GM18909 (cell line): ENCODE results near the gene SEMA4A.
A peak's percentile ranks its signal among the peaks of the same experiment; 100 is the strongest.
"Not testable (repeated sequence)": the region's sequence is repeated elsewhere in the genome, so short reads cannot be mapped to it uniquely, and the experiment has no call there.

Experiments
- ATAC-seq: cut with Tn5 transposase; IDR thresholded peaks from one replicate; pipeline ENCODE4 v1.9.1; 2021; ENCODE audit warnings: mild to moderate bottlenecking; ENCODE audit not compliant: unreplicated experiment, poor library complexity

SEMA4A gene

DNA sequence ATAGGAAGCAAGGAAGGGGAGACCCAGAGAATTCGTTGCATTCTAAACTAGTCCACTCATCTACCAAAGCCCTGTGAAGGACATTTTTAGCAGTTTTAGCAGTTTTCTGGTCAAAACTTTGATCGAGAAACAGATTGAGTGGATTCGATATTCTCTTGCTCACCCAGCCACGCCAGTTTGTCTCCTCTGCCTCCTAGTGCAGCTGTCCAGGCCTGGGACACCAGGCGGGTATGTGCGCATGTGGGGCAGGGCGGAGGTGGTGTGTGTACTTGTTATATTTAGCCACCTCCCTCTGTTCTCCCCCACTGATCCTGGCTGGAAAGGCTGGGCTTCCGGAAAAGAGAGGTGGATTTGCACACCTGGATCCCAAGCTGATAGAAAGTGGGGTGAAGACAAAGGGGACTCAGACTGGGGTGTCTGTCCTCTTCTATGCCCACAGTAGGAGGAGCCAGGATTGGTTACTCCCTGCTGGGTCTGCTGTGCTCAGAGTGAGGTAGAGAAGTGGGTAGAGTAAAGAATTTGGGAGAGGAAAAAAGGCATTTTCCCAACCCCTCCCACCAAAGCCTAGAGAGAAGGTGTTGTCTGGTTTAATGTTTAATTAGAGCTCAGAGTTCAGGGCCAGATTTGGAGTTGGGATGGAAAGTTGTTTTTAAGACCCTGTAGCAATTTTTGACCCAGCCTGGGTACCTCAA lies 35.1 kb upstream of the SEMA4A start:
- ATAC-seq: no peak

DNA sequence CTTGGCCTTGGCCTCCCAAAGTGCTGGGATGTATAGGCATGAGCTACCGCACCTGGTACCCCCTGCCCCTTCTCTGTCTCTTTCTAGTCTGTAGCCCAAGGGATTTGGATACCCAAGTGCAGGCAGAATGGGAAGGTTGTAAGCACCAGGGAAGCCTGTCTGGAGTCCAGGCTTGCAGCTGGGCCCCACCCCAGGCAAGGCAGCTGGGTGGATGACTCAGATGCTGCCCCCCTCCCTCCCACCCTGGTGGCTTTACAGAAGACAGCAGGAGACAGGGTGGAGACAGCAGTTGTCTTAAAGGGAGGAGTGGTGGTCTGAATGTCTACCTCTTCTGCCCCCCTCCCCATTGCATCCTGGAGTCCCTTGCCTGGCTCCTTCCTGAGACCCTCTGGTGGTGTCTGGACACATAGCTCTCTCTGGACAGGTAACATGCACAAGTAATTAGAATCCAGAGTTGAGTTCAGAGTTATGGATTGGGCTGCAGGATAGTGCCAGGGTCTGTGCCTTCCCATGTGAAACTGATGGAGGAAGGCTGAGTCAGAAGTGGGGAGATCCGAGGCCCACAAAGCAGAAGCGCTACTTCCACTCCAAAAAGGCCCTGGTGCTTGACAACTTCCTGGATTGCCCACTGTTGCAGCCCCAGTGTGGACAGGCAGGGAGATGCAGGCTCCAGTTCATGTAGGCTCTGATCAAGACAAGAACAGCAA lies 33.7 kb upstream of the SEMA4A start:
- no peak for ATAC-seq

DNA sequence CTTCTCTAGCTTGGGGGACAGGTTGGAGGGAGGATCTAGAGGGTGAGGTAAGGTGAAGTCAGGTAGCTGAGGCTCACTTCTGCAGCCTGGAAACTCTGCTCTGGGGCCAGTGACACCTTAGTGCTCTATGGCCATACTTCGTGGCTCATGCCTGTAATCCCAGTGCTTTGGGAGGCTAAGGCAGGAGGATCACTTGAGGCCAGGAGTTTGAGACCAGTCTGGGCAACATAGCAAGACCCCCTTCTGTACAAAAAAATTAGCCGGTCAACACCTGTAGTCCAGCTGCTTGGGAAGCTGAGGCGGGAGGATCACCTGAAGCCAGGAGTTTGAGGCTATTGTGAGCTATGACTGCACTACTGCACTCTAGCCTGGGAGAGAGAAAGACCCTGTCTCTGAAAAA lies 33.1 kb upstream of the SEMA4A start:
- no peak for ATAC-seq

DNA sequence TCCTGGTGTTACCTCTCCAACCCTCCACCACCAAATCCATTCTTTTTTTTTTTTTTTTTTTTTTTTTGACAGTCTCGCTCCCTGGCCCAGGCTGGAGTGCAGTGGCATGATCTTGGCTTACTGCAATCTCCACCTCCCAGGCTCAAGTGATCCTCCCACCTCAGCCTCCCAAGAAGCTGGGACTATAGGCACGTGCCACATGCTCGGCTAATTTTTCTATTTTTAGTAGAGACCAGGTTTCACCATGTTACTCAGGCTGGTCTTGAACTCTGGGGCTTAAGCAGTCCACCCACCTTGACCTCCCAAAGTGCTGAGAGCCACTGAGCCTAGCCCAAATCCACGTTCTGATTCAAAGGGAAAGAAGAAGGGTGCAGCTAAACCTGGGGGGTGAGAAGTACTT lies 32.4 kb upstream of the SEMA4A start:
- not testable (repeated sequence) for ATAC-seq

DNA sequence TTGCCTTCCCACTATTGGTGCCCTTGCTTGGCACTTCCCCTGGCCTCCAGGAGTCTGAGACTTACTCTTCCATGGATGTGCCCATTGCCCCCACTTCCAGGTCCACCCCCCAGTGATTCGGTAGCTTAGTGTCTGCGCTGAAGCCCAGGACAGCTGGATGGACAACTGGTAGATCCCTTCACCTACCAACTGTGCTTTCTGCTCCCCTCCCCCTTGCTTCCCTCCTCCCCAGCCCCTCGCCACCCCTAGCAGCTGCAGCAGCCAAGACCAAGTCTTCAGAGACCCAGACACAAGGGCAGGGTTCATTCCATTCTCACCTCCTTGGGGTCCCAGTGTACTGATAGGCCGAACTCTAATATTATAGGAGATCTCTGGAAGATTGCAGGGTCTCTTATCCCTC lies 31.9 kb upstream of the SEMA4A start:
- no peak for ATAC-seq

DNA sequence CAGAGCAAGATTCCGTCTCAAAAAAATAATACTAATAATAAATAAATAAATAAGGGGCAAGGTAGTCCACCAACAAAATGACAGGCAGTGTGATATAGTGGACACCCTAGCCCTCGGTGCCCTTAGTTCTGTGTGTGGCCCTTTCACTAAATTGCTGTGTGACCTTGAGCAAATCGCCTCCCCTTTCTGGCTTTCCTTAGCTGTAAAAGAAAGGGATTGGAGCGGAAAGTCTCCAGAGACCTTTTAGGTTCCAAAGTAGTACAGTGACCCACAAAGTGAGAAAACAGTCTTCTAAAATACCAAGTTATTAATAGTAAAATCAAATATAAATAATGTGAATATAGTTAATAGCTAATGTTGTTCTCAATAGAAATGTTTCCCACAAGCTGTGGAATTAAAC lies 31.3 kb upstream of the SEMA4A start:
- no peak for ATAC-seq

DNA sequence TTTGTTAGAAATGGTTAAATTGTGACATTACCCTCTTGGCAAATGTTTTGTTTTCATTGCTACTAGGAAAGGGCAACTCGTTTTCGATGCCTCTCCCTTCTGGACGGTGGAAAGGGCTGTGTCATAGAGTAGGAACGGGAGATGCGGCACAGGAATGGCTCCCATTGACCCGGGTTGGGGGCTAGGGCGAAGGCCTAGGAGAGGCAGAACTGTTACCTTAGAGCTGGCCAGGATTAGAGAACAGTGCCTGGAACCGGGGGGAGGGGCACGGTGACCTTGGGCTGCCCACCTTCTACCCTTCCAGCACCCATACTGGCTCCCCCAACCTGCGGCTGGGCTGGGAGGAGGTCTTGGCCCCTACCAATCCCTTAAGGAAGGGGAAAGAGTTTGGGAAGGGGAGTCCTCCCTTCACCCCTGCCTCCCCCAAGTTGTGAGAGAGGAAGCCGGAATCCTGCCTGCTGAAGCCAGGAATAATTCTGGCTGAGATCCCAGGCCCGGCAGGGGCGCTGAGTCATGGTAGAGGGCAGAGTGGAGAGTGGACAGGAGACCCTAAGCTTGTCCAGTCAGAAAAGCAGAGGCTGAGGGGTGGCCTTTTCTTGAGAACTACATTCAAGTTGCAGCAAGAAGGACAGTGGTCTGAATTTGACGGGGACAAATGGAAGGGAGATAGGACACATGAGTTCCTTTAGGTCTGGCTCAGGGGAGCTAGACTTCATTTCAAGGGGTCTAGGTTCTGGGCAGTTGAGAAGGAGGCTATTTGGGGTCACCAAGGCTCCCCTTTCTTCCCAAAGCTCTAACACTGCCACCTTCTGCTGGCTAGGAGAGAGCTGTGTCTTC lies 30.6 kb upstream of the SEMA4A start:
- no peak for ATAC-seq

DNA sequence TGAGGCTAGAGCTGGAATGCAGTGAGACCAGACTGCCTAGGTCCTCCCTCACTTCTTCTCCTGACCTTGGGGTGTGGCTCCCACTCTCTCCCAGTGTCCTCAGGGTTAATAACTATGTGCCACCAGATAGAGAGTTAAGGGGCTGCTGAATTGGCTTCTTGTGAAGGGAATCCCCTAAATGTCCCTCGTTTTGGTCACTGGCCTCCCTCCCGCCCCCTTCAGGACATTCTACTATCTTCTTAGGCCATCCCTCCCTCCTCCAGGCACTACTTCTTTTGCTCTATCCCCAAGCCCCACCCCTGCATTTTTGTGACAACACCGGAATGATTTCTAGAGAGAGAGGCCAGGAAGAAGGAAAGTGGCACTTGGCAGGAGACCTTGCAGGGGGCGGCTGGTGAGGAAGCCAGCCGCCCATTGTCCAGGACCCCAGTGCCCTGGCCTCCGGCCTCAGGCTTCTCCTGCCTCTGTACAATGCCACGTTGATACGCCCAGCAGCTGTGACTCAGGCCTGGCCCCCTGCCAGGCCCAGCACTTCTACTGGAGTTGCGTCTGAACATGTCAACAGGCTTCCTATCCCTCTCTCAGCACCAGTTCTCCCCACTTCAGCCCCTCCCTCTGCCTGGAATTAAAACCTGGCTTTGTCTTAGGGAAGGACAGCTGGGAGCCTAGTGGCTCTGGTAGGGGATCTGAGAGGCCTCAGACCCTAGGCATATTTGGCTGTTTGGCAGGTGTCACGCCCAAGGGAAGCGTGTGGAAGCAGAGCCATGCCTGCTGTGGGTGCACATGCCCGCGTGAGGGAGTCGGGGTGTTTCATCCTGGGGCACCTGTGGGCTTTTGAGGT lies 29.8 kb upstream of the SEMA4A start:
- ATAC-seq: no peak

DNA sequence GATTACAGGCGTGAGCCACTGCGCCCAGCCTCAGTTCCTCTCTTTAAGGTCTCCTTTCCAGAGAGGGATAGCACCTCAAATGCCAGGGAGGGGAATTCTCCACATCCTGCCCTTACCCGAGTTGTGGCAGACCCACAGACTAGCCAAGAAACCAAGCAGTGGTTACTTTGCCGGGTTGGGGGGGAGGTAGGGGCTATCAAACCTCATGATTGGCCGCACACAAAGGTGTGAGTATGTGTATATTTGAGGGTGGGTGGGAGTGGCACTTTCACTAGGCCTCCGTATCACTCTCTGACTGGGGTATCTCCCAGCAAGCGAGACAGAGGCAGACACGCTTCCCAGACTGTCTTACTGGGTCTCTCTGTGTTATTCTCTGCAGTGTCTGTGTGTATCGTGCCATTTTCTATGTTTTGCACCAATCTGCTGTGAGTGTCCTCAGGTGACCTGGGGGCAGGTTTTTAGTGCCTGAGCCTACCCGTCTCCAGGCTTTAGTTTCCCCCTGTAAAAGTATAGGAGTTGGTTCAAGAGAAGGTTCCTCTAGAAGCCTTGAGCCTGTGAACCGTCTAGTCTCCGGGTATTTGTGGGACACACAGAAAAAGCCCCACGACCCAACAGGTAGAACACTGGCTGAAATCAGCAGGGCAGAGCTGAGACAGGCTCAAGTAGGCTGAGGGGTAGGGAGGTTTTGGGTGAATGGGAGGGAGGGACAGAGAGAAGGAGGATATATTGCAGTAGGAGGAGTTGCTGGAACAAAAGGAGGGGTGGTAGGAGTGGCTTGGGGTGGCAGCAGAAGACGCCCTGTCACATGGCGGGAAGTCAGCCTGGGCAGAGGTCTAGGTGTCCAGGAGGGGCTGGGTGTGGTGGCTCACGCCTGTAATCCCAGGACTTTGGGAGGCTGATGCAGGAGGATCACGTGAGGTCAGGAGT lies 28.6 kb upstream of the SEMA4A start:
- ATAC-seq: no peak

DNA sequence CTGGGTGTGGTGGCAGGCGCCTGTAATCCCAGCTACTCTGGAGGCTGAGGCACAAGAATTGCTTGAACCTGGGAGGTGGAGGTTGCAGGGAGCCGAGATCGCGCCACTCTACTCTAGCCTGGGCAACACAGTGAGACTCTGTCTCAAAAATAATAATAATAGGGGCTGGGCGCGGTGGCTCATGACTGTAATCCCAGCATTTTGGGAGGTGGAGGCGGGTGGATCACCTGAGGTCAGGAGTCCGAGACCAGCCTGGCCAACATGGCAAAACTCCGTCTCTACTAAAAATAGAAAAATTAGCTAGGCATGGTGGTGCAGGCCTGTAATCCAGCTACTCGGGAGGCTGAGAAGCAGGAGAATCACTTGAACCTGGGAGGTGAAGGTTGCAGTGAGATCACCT lies 27.8 kb upstream of the SEMA4A start:
- not testable (repeated sequence) for ATAC-seq

DNA sequence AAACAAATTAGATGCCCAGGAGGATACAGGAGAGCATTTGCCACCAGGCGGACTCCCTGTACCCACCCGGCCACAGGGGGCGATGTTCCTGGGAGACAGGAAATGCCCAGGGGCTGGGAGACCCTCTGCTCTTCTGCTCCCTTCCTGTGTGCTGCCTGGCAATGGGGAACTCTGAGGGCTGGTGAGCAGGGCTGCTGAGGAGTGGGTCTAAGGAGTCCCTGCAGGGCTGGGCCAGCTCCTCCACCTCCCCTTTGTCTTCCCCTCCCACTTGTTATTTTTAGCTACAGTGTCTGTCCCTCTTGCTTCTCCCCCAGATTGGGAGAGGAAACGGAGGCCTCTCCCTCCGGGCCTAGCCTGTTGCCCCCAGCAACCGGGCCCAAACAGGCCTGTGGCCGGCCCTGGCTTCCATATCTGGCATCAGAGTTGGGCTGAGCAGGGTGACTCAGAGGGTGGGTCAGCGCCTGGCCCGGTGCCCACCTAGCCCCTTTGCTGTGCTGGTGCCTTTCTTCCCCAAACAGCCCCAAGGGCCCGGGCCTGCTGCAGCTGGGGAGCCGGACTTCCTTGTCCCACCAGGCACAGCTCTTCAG lies 27.2 kb upstream of the SEMA4A start:
- peak; percentile 31 for ATAC-seq

DNA sequence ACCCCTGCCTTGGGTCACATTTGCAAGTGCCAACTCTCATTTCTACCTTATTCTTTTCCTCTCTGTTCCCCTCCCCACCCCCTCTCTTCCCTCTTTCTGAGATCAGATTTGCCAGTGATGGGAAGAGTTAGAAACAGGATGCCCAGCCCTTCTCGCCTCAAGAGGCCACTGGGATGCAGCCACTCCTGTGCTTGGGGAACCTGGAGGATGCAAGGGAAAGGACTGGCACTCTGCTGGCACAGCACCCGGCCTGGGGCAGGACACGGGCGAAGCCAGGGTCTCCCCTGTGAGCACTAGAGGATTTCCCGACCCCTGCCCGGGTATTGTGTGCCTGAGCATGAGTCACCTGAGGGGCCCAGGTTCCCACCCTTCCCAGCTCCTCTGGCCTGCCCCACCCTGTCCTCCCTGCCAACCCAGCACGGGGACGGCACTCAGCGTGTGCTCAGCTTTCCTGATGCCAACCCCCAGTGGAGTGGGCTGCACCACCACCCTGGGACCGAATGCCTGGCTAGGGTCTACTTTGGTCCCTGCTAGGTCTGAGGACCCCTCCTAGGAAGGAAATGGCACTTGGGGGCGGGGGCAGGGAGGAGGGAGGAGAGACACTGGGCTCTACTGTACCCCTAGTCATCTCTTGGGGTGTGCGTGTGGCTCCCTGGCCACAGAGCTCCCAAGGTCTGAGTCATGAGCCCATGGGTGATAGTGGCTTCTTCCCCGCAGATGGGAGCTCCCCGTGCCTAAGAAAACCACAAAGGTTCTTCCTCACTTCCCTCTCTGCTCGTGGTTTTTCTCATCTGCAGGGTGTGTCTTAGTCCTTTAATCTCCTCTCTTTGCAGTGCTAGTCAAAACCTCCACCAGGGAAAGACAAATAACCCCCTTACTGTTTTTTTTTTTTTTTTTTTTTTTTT lies 26.5 kb upstream of the SEMA4A start:
- ATAC-seq: peak; percentile 42

DNA sequence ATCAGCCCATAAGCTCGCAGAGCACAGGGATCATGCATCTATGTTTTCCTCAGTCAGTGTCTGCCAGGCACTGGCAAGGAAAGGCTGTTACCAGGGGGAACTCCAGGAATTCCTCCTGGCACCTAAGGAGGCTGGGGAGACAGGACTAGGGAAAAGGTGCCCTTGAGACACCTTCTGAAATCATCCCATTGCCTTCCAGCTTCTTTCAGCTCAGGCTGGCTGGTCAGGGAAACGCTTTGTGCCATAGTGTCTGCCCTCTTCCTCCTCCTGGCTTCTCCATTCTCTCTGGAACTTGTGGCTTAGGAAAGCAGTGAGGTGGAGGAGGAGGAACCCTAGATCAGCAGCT lies 25.1 kb upstream of the SEMA4A start:
- ATAC-seq: no peak

DNA sequence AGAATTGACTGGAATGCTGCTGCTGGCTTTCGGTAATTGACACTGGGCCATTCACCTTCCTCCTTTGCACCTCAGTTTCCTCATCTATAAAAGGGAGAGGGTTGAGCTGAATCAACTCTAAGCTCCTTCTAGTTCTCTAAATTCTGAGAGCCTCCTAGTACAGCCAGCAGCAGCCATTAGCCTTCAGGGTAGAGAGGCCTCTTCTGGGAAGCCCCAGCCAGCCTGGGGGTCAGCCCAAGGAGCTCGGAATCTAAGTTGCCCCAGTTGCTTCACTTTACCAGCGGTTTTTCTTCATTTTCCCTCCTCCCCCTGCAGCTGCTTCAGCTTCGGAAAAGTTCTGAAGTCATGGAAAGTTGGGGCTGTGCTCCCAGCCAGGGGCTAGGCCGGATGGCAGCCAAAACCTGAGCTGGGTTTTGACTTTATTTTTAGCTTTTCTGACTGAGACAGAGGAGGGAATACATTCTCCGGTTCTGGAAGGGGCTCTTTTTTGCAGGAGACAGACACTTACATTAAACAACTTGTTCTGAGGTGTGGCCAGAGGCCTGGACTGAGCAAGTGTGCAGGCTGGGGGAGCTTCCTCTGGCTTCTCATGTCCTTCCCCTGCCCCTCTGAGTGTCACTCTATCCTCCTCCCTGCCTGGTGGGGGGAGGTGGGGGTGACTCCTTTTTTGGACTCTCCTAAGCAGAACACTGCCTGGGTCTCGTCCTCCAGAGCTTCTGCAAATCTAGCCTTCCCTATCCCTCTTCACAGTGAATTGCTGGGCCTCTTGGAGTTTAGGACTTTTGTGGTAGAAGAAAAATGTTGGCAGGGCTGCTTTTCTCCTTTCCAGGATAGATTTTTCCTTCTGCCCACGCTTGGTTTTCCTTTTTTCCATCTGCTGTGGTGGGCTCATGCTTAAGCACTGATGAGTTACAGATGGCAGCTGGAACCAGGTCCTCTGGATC lies 24.5 kb upstream of the SEMA4A start:
- ATAC-seq: no peak

DNA sequence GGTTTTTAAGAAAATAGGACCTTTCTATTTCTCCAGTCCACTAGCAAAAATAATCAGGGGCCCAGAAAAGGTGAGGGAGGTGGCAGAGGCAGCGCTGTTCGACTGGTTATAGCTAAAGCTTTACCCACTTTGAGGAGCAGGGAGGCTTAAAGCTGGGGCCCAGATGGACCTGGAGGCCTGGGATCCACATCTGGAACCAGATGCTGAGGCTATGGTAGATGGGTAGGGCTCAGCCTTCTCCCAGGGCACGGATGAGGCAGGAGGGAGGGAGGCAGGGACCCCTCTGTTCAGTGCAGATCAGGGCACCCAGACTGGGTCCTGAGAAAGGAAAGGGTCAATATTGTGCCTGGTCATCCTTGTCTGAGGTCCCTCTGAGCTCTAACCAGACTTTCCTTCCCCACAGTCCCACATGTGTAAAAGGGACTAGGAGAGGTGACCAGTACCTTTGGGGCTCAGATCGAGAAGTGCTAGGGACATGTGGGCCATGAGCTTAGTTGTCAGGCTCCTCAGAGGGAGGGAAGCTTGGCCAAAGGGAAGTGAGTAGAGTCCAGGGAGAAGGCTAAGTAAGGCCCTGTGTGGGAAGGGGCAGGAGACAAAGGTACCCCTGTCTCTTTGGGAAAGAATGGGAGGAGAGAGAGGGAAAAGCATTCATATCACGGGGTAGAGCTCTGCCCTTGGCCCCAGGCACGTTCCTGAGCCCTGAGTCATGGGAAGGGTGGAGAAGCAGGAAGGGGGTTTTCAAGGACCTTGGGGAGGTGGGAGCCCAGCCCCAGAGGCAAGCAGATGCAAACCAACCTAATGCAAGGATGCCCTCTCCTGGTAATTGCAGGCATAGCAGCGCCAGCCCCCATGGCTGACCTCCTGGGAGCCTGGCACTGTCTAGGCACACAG lies 23.5 kb upstream of the SEMA4A start:
- no peak for ATAC-seq

DNA sequence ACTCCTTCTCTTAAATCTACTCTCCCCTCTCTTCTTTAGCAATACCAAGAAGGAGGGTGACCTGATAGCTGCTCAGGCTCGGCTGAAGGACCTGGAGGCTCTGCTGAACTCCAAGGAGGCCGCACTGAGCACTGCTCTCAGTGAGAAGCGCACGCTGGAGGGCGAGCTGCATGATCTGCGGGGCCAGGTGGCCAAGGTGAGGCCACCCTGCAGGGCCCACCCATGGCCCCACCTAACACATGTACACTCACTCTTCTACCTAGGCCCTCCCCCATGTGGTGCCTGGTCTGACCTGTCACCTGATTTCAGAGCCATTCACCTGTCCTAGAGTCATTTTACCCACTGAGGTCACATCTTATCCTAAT lies 22.8 kb upstream of the SEMA4A start:
- no peak for ATAC-seq
